Measurements from ENCODE around the gene IL27RA. TPM values are rescaled to one million over a fixed set of nuclear protein-coding genes. Genes with fewer than 3 reads are reported as not detected.

IL27RA gene
- total RNA-seq, 1 experiment from 2014 or later, result 10.2 TPM

DNA sequence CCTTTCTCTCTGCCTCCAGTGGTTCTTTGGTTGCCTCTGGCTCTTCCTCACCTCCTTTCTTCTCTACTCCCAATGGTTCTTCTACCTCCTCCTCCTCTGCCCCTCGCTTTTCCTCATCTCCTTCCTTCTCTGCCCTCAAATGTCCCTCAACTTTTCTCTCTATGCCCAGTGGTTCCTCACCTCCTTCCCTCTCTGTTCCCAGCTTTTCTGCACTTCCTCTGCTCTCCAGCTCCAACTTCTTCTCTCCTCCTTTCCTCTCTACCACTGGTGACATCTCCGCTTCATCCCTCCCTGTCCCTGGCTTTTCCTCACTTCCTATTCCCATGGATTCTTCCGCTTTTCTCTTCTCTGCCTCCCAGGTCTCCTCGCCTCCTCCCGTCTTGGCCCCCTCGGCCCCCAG lies 22.5 kb downstream of the IL27RA start:
- BruUV-seq (replicated peaks), result no TSS peak
- intact Hi-C loops (cut with micrococcal nuclease; ENCODE audit: unreplicated experiment) (no loop called here), in situ Hi-C loops (cut with HindIII; ENCODE audit: low pct_unique_long_range_greater_than_20kb, low sequenced_read_pairs) (no loop called here)
- H3K4me1 ChIP-seq (ENCODE audit: control insufficient read depth, insufficient read depth, low read length), result peaks cover 5% of the 10 kb centered on the region; the same call in 1 of the 2 replicates
- no peak for DNase-seq (ENCODE audit: low read depth, low spot score)
- POLR2A ChIA-PET, result no interaction called here
- H3K9me3 ChIP-seq (ENCODE audit: control insufficient read depth, insufficient read depth, low read depth, low read length), result no peaks in the 10 kb centered on the region
- no peaks in the 10 kb centered on the region for H3K36me3 ChIP-seq (ENCODE audit: control insufficient read depth, insufficient read depth, low read length)
- TF ChIP-seq, protein P1, sequence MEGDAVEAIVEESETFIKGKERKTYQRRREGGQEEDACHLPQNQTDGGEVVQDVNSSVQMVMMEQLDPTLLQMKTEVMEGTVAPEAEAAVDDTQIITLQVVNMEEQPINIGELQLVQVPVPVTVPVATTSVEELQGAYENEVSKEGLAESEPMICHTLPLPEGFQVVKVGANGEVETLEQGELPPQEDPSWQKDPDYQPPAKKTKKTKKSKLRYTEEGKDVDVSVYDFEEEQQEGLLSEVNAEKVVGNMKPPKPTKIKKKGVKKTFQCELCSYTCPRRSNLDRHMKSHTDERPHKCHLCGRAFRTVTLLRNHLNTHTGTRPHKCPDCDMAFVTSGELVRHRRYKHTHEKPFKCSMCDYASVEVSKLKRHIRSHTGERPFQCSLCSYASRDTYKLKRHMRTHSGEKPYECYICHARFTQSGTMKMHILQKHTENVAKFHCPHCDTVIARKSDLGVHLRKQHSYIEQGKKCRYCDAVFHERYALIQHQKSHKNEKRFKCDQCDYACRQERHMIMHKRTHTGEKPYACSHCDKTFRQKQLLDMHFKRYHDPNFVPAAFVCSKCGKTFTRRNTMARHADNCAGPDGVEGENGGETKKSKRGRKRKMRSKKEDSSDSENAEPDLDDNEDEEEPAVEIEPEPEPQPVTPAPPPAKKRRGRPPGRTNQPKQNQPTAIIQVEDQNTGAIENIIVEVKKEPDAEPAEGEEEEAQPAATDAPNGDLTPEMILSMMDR (IDR thresholded peaks at IDR 0.05), result no peak
- no peak for TF ChIP-seq POLR2AphosphoS5 (IDR thresholded peaks at IDR 0.05; ENCODE audit: low read depth, low read length)
- TF ChIP-seq, protein P2, sequence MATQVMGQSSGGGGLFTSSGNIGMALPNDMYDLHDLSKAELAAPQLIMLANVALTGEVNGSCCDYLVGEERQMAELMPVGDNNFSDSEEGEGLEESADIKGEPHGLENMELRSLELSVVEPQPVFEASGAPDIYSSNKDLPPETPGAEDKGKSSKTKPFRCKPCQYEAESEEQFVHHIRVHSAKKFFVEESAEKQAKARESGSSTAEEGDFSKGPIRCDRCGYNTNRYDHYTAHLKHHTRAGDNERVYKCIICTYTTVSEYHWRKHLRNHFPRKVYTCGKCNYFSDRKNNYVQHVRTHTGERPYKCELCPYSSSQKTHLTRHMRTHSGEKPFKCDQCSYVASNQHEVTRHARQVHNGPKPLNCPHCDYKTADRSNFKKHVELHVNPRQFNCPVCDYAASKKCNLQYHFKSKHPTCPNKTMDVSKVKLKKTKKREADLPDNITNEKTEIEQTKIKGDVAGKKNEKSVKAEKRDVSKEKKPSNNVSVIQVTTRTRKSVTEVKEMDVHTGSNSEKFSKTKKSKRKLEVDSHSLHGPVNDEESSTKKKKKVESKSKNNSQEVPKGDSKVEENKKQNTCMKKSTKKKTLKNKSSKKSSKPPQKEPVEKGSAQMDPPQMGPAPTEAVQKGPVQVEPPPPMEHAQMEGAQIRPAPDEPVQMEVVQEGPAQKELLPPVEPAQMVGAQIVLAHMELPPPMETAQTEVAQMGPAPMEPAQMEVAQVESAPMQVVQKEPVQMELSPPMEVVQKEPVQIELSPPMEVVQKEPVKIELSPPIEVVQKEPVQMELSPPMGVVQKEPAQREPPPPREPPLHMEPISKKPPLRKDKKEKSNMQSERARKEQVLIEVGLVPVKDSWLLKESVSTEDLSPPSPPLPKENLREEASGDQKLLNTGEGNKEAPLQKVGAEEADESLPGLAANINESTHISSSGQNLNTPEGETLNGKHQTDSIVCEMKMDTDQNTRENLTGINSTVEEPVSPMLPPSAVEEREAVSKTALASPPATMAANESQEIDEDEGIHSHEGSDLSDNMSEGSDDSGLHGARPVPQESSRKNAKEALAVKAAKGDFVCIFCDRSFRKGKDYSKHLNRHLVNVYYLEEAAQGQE (IDR thresholded peaks at IDR 0.05; ENCODE audit: insufficient read depth in 1 of 2, low read depth in 2 of 2, low read length in 1 of 2), result no peak
- TF ChIP-seq TCF7L2 (IDR thresholded peaks at IDR 0.05; ENCODE audit: low read depth, low read length), result no peak
- no peak for TF ChIP-seq SIN3A (IDR thresholded peaks at IDR 0.05; ENCODE audit: borderline replicate concordance, insufficient read depth, low read depth, low read length)
- no peak overlapping the region for H3K27ac ChIP-seq (ENCODE audit: low read length)
- CTCF ChIA-PET, result interaction anchor here (0.6 to 0.8 kb wide), 2 partner anchors 18 to 19 kb away, joined by 3 to 4 read pairs; partner anchors contain the start of gene MISP3
- H3K27me3 ChIP-seq (ENCODE audit: control insufficient read depth, insufficient read depth, low read length), result no peaks in the 10 kb centered on the region
- ATAC-seq, result no peak
- no peak overlapping the region for H3K4me3 ChIP-seq (ENCODE audit: low read depth in 2 of 2, low read length in 2 of 2)

DNA sequence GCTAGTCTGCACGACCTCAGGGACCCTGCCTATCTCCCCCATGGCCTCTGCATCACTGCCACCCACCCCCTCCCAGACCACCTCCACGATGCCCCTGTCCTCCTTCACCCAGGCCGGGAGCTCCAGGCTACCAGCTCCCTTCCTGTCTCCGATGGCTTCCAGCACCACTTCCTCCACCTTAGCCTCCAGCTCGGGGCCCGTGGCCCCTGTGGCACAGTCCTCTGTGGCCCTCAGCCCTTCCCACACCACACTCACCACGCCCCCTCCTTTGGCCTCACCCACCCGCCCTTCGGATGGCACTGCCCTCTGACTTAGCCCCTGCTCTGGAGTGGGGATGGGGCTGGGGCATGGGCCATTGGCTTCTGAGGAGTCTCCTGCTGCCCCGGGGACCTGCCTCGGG lies 23.2 kb downstream of the IL27RA start:
- intact Hi-C loops (cut with micrococcal nuclease; ENCODE audit: unreplicated experiment), result no loop called here
- ChIA-PET POLR2A (no interaction called here), CTCF (interaction anchor here (0.6 to 0.8 kb wide), 2 partner anchors 18 to 143 kb away, joined by 3 to 4 read pairs; partner anchors contain the start of gene MISP3)
- no peaks in the 10 kb centered on the region for H3K36me3 ChIP-seq (ENCODE audit: control insufficient read depth, insufficient read depth, low read length)
- TF ChIP-seq, protein P2 (IDR thresholded peaks at IDR 0.05; ENCODE audit: insufficient read depth in 1 of 2, low read depth in 2 of 2, low read length in 1 of 2), result no peak
- TF ChIP-seq POLR2AphosphoS5 (IDR thresholded peaks at IDR 0.05; ENCODE audit: low read depth, low read length) (no peak), SIN3A (IDR thresholded peaks at IDR 0.05; ENCODE audit: borderline replicate concordance, insufficient read depth, low read depth, low read length) (no peak), TCF7L2 (IDR thresholded peaks at IDR 0.05; ENCODE audit: low read depth, low read length) (no peak)
- TF ChIP-seq, protein P1 (IDR thresholded peaks at IDR 0.05), result no peak
- no peak overlapping the region for H3K4me3 ChIP-seq (ENCODE audit: low read depth in 2 of 2, low read length in 2 of 2)
- no peaks in the 10 kb centered on the region for H3K27me3 ChIP-seq (ENCODE audit: control insufficient read depth, insufficient read depth, low read length)
- no peak overlapping the region for H3K27ac ChIP-seq (ENCODE audit: low read length)
- in situ Hi-C loops (cut with HindIII; ENCODE audit: low pct_unique_long_range_greater_than_20kb, low sequenced_read_pairs), result no loop called here
- H3K9me3 ChIP-seq (ENCODE audit: control insufficient read depth, insufficient read depth, low read depth, low read length), result no peaks in the 10 kb centered on the region
- BruUV-seq (replicated peaks), result no TSS peak
- DNase-seq (ENCODE audit: low read depth, low spot score), result no peak
- H3K4me1 ChIP-seq (ENCODE audit: control insufficient read depth, insufficient read depth, low read length), result peaks cover 5% of the 10 kb centered on the region; the same call in 1 of the 2 replicates
- no peak for ATAC-seq

Data from Panc1 (cell line).